Retinal pigment epithelial cell (primary cell): ENCODE data around the gene EFCAB8.

ENCODE experiments used
- DNase-seq: peaks from one replicate; pipeline ENCODE4 v3.0.0-alpha.2; 2010; ENCODE audit warnings: low read depth
- H3K4me3 ChIP-seq: 2 replicates; pipeline ENCODE4 v1.5.1; 2011; ENCODE audit warnings: mild to moderate bottlenecking, low read length, control low read depth, moderate library complexity
- TF ChIP-seq, protein P1 (sequence below): conservative IDR thresholded peaks from 2 replicates; pipeline ENCODE4 v1.5.1; 2011; ENCODE audit warnings: low read depth, low read length, control low read depth, inconsistent platforms

The EFCAB8 gene

DNA sequence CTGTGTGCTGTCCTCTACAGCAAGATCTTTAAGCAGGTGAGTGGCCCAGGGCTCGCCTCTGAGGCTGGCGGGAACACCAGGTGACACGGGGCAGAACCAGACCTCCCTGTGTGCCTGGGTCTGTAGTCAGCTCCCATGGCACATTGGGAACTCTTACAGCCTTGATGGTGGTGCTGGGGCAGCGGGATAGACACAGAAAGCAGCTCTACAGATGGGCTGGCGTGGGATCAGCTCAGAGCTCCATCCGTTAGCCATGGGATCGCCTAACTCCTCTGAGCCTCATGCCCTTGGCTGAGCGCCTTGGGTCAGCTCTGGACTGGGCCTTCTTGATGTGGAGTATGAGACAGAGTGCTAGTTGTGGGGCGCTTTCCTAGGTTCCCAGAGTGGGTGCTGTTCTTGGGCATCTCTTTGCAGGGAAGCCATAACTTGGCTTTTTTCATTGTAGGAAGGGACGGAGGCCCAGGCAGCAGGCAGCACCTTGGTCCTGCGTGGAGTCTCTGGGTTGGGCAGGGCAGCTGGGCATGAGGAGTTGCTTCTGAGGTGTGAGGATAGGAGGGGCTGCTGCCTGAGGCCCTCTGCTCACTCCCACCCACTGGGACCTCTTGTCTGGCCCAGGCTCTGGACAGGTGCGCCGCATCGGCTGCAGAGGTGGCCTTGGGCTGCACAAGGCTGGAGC is 51.3 kb downstream of the EFCAB8 start:
- DNase-seq = no peak
- TF ChIP-seq, protein P1, sequence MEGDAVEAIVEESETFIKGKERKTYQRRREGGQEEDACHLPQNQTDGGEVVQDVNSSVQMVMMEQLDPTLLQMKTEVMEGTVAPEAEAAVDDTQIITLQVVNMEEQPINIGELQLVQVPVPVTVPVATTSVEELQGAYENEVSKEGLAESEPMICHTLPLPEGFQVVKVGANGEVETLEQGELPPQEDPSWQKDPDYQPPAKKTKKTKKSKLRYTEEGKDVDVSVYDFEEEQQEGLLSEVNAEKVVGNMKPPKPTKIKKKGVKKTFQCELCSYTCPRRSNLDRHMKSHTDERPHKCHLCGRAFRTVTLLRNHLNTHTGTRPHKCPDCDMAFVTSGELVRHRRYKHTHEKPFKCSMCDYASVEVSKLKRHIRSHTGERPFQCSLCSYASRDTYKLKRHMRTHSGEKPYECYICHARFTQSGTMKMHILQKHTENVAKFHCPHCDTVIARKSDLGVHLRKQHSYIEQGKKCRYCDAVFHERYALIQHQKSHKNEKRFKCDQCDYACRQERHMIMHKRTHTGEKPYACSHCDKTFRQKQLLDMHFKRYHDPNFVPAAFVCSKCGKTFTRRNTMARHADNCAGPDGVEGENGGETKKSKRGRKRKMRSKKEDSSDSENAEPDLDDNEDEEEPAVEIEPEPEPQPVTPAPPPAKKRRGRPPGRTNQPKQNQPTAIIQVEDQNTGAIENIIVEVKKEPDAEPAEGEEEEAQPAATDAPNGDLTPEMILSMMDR = no peak
- H3K4me3 ChIP-seq = no peak overlapping the region

DNA sequence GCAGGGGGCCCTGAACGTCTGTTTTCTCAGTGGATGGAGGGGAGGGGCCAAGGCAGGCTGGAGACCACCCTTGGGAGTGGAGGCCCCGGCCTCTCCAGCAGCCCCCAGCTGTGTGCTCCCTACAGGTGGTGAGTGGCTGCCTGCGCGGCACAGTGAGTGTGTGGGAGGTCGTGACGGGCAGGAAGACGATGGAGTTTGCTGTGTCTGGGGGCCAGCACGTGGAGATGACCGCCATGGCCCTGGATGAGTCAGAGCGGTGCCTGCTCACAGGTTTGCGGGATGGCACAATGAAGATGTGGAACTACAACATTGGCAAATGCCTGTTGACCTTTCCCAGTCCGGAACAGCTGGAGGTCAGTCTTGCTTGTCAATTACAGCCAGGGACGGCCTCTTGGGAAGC is 52.6 kb downstream of the EFCAB8 start:
- no peak for DNase-seq
- TF ChIP-seq, protein P1 = no peak
- H3K4me3 ChIP-seq = no peak overlapping the region

DNA sequence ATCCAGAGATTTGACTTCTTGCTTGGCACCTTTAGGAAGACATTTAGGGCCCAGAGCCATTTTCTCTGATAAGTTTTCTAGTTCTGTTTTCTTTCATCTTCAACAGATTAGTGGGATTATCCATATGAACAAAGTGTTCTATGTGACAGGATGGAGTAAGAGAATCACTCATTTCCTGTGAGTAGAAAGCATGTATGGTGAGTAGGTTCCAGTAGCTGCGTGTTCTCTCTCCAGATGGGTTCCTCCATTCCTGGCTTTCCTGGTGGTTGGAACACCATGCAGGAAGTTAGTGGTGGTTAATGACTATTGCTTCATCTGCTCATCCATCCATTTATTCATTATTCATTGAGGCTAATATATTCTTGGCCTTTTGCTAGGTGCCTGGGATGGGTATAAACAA is 54.0 kb downstream of the EFCAB8 start:
- no peak for DNase-seq
- TF ChIP-seq, protein P1 = no peak
- no peak overlapping the region for H3K4me3 ChIP-seq

DNA sequence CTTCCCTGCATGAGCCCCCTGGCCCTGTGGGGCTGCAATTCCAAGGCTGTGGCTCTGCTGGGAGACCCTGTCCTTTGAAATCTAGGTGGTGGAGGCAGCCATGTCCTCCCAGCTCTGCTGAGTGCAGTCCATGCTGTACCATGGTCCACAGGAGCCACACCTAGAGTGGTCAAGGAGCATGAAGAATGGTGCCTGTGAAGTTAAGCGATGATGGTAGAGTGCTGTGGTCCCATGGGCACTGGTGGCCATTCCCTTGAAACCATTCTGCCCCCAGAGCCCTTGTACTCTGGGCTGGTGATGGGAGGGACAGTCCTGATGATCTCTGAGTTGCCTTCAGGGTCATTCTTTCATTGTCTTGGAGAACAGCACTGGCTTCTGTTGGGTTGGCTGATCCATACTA is 55.3 kb downstream of the EFCAB8 start:
- TF ChIP-seq, protein P1 = no peak
- no peak for DNase-seq

DNA sequence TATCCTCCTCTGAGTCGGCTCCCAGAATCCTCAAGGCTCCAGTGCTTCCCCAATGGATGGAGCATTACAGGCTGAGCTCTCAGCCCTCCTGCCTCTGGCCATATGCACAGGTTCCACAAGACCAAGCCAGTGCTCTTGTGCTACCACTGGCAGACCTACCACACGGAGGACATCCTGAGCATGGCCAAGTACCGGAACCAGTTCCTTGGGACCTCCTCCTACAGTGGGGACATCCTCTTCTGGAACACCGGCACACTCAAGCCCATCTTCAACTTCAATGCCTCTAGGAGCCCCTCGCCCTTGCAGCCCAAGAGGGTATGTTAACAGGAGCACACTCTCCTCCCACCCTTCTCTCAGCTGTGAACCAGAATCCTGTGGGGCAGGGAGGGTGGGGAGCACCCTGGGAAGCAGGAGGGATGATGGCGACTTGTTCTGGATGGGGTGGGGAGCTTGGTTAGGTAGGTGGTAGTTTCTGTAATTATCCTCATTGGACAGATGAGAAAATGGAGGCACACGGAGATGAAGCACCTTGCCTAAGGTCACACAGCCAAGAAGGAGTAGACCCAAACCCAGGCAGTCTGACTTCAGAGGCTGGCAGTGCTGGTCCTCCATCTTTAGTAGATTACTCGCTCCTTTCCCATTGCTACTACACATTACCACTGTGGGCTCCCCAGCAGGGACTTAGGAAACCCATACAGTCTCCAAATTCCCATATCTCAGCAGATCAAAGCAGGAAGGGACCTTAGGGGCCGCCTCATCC is 58.6 kb downstream of the EFCAB8 start:
- H3K4me3 ChIP-seq = no peak overlapping the region
- DNase-seq = no peak
- TF ChIP-seq, protein P1 = no peak

More for the DNA sequence above, 55.3 kb downstream of the EFCAB8 start:
- no peak overlapping the region for H3K4me3 ChIP-seq

DNA sequence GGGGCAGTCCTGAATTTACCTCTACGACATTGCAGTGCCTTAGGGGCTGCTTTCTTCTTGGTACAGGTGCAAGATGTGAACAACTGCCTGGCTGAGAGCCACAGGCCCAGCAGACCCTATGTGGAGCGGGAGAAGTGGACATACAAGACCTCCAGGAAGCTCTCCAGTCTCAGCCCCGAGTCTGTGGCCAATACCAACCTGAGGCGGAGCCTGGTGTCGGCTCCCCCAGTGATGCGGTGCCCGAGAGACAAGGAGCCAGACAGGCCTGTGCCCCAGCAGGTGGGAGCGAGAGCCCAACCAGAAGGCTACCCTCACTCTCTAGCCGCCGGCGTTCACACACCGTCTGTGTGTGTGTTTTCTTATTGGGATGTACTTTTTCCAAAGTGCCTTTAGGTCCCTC is 59.6 kb downstream of the EFCAB8 start:
- TF ChIP-seq, protein P1 = no peak
- DNase-seq = no peak
- no peak overlapping the region for H3K4me3 ChIP-seq

DNA sequence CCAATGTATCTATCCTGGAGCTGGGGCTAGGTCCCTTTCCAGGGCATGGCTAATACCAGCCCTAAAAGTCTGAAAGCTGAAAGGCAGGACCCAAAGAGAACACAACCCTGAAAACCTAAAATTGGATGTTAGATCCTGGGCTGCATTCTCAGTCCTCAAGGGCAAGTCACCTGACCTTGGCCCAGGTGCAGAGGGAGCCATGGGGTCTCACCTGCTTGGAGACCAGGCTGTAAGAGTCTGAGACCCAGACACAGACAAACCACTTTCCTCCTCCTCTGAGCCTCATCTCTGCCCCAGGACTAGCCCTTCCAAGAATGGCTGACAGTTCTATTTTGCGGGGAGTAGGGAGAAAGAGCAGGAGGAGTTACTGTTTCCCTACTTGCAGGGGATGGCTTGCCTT is 60.0 kb downstream of the EFCAB8 start:
- TF ChIP-seq, protein P1 = no peak
- no peak for DNase-seq
- H3K4me3 ChIP-seq = no peak overlapping the region
